Measurements from ENCODE around the gene LRRC51. TPM values are rescaled to one million over a fixed set of nuclear protein-coding genes. Genes with fewer than 3 reads are reported as not detected.

LRRC51 gene
- total RNA-seq, 4 donors from 2014 or later, result 9.1 to 10.0 (median 9.2) TPM

DNA sequence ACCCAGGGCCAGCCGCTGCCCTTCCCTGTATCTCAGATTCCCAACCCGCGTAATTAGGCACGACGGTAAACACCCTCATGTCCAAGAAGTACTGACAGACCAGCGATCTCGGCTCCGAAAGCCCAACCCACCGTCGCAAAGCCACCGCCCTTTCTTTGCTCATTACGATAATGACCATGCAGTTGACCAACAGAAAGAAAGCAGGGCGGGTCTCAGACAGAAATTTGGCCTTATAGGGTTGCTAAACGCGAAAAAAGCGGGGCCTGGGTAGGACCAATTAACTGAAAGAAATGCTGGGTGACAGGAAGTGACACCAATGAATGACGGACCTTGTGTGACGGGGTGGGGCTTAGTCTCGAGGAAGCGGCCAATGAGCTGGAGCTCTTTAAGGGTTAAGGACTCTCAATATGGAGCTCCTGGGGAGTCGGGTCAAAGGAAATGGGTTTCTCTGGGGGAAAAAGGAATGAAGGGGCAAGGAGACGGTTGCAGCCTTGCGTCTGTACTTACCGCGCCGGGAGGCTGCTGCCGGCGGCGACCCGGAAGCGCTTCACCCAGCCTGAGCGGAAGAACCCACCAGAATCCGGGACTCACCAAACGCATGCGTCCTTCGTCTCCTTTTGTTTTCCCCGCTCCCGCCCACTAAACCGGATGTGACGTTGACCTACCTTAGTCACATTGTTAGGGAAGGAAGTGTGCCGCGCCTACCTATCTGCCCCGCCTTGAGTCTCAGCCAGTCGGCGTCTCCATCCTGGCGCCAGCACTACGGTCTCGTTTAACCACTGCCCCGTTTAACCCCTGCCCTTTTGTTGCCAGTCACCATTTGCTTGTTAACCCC is 31.7 kb downstream of the LRRC51 start, which contains the start of gene ANAPC15:
Gene ANAPC15, minus strand, starts transcription at position 553 of the 835 bp plus-strand sequence. CDS start 1,419 bp downstream, outside the sequence.
- WGBS, result under 1% methylated on average over 42 of the region's 49 CpGs
- Histone ChIP-seq H3K36me3 (peaks cover 0 to 28% (median 20%) of the 10 kb centered on the region in 4 donors), H3K27ac (replicated peaks in 1 of 4) (peak within 1 kb of the TSS; percentile 89 to 97 (median 93)), H3K4me3 (peak within 1 kb of the TSS; percentile 64 to 71 (median 68)), H3K9me3 (no peaks in the 10 kb centered on the region), H3K4me1 (peaks cover 15 to 17% (median 16%) of the 10 kb centered on the region in 4 donors), H3K27me3 (no peaks in the 10 kb centered on the region)
- intact Hi-C loops (cut with DNase I), result no loop called here
- DNase-seq (ENCODE audit: extremely low spot score), result peak; percentile 100
- TF ChIP-seq CTCF (IDR thresholded peaks at IDR 0.05) (peak in 1 of 3 experiments; percentile 14), POLR2AphosphoS5 (IDR thresholded peaks at IDR 0.05) (peak; percentile 98 to 99), EP300 (IDR thresholded peaks at IDR 0.05) (no peak), POLR2A (IDR thresholded peaks at IDR 0.05; ENCODE audit: low read depth) (peak; percentile 78)

DNA sequence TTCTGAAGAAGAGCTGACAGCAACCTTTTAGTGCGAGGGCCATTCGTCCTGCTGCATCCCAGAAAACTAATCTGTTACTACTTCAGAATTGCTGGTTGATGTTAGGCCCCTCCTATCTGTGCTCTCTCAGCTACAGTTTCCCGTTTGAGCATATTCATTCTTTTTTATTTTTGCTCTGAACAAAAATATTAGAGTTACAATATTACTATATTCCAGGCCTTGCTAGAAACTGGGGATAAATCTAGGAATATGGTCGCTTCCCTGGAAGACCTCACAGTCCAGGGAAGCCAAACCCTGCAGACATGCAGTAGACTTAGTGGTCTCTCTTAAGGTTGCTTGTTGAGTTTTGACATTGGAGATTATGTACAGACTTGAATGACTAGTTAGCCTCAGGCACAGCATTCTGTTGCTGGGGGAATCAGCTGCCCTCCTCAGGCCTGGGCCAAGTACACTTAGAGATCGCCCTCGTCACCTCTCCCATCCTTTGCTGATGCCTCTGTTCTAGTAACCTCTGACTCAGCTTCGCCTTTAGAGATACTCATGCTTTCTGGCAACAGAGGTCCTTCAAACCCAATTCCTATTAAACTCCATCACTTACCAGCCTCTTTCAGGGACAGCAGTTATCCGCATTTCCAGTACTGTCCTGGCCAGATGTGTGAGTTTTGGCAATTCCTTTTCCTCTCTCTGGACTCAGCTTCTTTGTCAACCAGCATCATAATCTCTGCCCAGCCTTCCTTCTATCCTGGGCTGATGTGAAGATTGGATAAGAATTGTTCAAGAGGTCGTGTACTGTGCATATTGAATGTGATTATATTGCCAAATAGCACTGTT is 32.5 kb downstream of the LRRC51 start:
- TF ChIP-seq POLR2A (IDR thresholded peaks at IDR 0.05; ENCODE audit: low read depth) (no peak), EP300 (IDR thresholded peaks at IDR 0.05) (no peak), CTCF (IDR thresholded peaks at IDR 0.05) (no peak), POLR2AphosphoS5 (IDR thresholded peaks at IDR 0.05) (no peak)
- Histone ChIP-seq H3K27ac (replicated peaks in 1 of 4) (peak overlapping the region; percentile 89 to 97 (median 93)), H3K27me3 (no peaks in the 10 kb centered on the region), H3K4me3 (peak overlapping the region; percentile 64 to 71 (median 68)), H3K9me3 (no peaks in the 10 kb centered on the region), H3K4me1 (peaks cover 15 to 17% (median 16%) of the 10 kb centered on the region in 4 donors), H3K36me3 (peaks cover 0 to 20% (median 19%) of the 10 kb centered on the region in 4 donors)
- intact Hi-C loops (cut with DNase I), result no loop called here
- 66% methylated on average over 9 of the region's 9 CpGs for WGBS
- no peak for DNase-seq (ENCODE audit: extremely low spot score)

- intact Hi-C loops (cut with DNase I), result no loop called here
- no peak for TF ChIP-seq POLR2A (IDR thresholded peaks at IDR 0.05; ENCODE audit: low read depth)
- no peak for TF ChIP-seq EP300 (IDR thresholded peaks at IDR 0.05)
- no peak for TF ChIP-seq CTCF (IDR thresholded peaks at IDR 0.05)
- TF ChIP-seq POLR2AphosphoS5 (IDR thresholded peaks at IDR 0.05), result no peak
- 89% methylated on average over 1 of the region's 1 CpG for WGBS
Observed at GRCh38 chr11:72114570-72114969, 33.9 kb downstream of the LRRC51 start.

DNA sequence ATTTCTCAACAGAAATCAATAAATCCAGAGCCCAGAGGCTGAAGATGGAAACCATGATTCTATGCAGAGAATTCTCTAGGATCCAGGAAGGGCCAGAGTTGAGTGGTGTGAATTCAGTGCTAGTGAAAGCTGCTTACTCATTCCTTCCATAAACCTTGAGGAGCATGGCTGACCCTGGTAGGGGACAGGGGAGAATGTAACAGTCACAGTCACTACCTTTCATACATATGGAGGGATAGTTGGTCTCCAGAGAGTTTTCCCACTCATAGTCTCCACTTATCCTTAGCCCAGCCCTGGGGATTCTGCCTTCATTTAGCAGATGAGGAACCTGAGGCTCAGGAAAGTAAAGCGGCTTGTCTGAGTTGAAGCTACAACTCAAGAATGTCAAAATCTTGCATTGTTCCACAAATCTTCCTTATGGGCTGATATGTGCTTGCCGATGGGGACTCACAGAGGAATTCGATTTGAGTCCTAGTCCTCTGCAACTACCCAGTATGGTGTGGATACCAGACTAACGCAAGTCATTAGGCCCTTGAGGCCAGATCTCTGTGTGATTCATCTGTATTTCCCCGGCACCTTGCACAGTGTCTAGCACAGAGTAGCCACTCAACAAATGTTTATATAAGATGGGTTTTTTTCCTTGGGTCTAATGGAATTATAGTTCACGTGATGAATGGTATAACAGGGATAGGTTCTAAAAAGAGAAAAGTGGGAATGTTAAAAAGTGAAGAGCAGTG is 35.5 kb downstream of the LRRC51 start:
- TF ChIP-seq POLR2A (IDR thresholded peaks at IDR 0.05; ENCODE audit: low read depth) (no peak), EP300 (IDR thresholded peaks at IDR 0.05) (no peak), CTCF (IDR thresholded peaks at IDR 0.05) (no peak), POLR2AphosphoS5 (IDR thresholded peaks at IDR 0.05) (no peak)
- no peaks in the 10 kb centered on the region for H3K36me3 ChIP-seq
- 96% methylated on average over 6 of the region's 6 CpGs for WGBS
- H3K4me1 ChIP-seq, result peaks cover 11 to 14% (median 13%) of the 10 kb centered on the region in 4 donors
- H3K9me3 ChIP-seq, result no peaks in the 10 kb centered on the region
- no peak for DNase-seq (ENCODE audit: extremely low spot score)
- intact Hi-C loops (cut with DNase I), result no loop called here
- peaks cover 0 to 6% (median 0%) of the 10 kb centered on the region in 4 donors for H3K27me3 ChIP-seq
- no peak overlapping the region for H3K27ac ChIP-seq (replicated peaks in 1 of 4)
- no peak overlapping the region for H3K4me3 ChIP-seq

More at GRCh38 chr11:72114570-72114969, 33.9 kb downstream of the LRRC51 start:
- Histone ChIP-seq H3K4me3 (no peak overlapping the region), H3K9me3 (no peaks in the 10 kb centered on the region), H3K36me3 (peaks cover 0 to 8% (median 5%) of the 10 kb centered on the region in 4 donors), H3K4me1 (peaks cover 15 to 17% (median 16%) of the 10 kb centered on the region in 4 donors), H3K27me3 (peaks cover 0 to 6% (median 0%) of the 10 kb centered on the region in 4 donors), H3K27ac (replicated peaks in 1 of 4) (no peak overlapping the region)
- DNase-seq (ENCODE audit: extremely low spot score), result no peak
